ENCODE results near the gene EHF. TPM values are rescaled to one million over a fixed set of nuclear protein-coding genes. Genes with fewer than 3 reads are reported as not detected.

Gene EHF
- total RNA-seq, 1 donor from 2014 or later, result not detected

GRCh38 chr11:34602245-34602644 lies 18.6 kb upstream of the EHF start:
- H3K27ac Mint-ChIP-seq (ENCODE audit: unreplicated experiment), result no peak overlapping the region
- TF ChIP-seq CTCF (IDR thresholded peaks at IDR 0.05), result no peak
- peaks cover 6% of the 10 kb centered on the region for H3K27me3 Mint-ChIP-seq (ENCODE audit: unreplicated experiment)
- no peak overlapping the region for H3K4me3 Mint-ChIP-seq (ENCODE audit: unreplicated experiment)
- H3K4me1 Mint-ChIP-seq (ENCODE audit: unreplicated experiment), result peaks cover 7% of the 10 kb centered on the region
- no peak for DNase-seq (ENCODE audit: extremely low spot score, unreplicated experiment)
- H3K9me3 Mint-ChIP-seq (ENCODE audit: unreplicated experiment), result no peaks in the 10 kb centered on the region
- H3K36me3 Mint-ChIP-seq (ENCODE audit: unreplicated experiment), result no peaks in the 10 kb centered on the region

- Mint-ChIP-seq H3K4me3 (ENCODE audit: unreplicated experiment) (no peak overlapping the region), H3K4me1 (ENCODE audit: unreplicated experiment) (peaks cover 7% of the 10 kb centered on the region), H3K36me3 (ENCODE audit: unreplicated experiment) (no peaks in the 10 kb centered on the region), H3K9me3 (ENCODE audit: unreplicated experiment) (no peaks in the 10 kb centered on the region), H3K27ac (ENCODE audit: unreplicated experiment) (no peak overlapping the region), H3K27me3 (ENCODE audit: unreplicated experiment) (peaks cover 6% of the 10 kb centered on the region)
- no peak for TF ChIP-seq CTCF (IDR thresholded peaks at IDR 0.05)
- DNase-seq (ENCODE audit: extremely low spot score, unreplicated experiment), result no peak
These were observed 17.5 kb upstream of the EHF start for GRCh38 chr11:34603129-34604001.

- peaks cover 7% of the 10 kb centered on the region for H3K4me1 Mint-ChIP-seq (ENCODE audit: unreplicated experiment)
These were observed 16.7 kb upstream of the EHF start for GRCh38 chr11:34604145-34604544.

GRCh38 chr11:34604911-34605310 lies 16.0 kb upstream of the EHF start:
- Mint-ChIP-seq H3K4me3 (ENCODE audit: unreplicated experiment) (no peak overlapping the region), H3K27me3 (ENCODE audit: unreplicated experiment) (peaks cover 6% of the 10 kb centered on the region), H3K4me1 (ENCODE audit: unreplicated experiment) (no peaks in the 10 kb centered on the region), H3K9me3 (ENCODE audit: unreplicated experiment) (no peaks in the 10 kb centered on the region), H3K27ac (ENCODE audit: unreplicated experiment) (no peak overlapping the region), H3K36me3 (ENCODE audit: unreplicated experiment) (no peaks in the 10 kb centered on the region)
- no peak for DNase-seq (ENCODE audit: extremely low spot score, unreplicated experiment)
- TF ChIP-seq CTCF (IDR thresholded peaks at IDR 0.05), result no peak

More at GRCh38 chr11:34604145-34604544, 16.7 kb upstream of the EHF start:
- TF ChIP-seq CTCF (IDR thresholded peaks at IDR 0.05), result no peak
- Mint-ChIP-seq H3K27me3 (ENCODE audit: unreplicated experiment) (peaks cover 6% of the 10 kb centered on the region), H3K9me3 (ENCODE audit: unreplicated experiment) (no peaks in the 10 kb centered on the region), H3K27ac (ENCODE audit: unreplicated experiment) (no peak overlapping the region), H3K4me3 (ENCODE audit: unreplicated experiment) (no peak overlapping the region), H3K36me3 (ENCODE audit: unreplicated experiment) (no peaks in the 10 kb centered on the region)
- DNase-seq (ENCODE audit: extremely low spot score, unreplicated experiment), result no peak

- no peak overlapping the region for H3K27ac Mint-ChIP-seq (ENCODE audit: unreplicated experiment)
- DNase-seq (ENCODE audit: extremely low spot score, unreplicated experiment), result no peak
- H3K27me3 Mint-ChIP-seq (ENCODE audit: unreplicated experiment), result peaks cover 6% of the 10 kb centered on the region
- H3K4me1 Mint-ChIP-seq (ENCODE audit: unreplicated experiment), result no peaks in the 10 kb centered on the region
- no peaks in the 10 kb centered on the region for H3K9me3 Mint-ChIP-seq (ENCODE audit: unreplicated experiment)
- H3K36me3 Mint-ChIP-seq (ENCODE audit: unreplicated experiment), result no peaks in the 10 kb centered on the region
- TF ChIP-seq CTCF (IDR thresholded peaks at IDR 0.05), result no peak
- H3K4me3 Mint-ChIP-seq (ENCODE audit: unreplicated experiment), result no peak overlapping the region
These were observed 15.2 kb upstream of the EHF start for GRCh38 chr11:34605481-34606325.
